GM23338 (cell line): ENCODE results near the gene COX20.

Source experiments
- CREB1 ChIP-seq: fragments of 250-450 bp; sonication (Bioruptor Pico); IDR thresholded peaks from 2 replicates; pipeline ENCODE4 v1.5.0; 2020; ENCODE audit warnings: low read depth, mild to moderate bottlenecking, moderate library complexity
- EZH2 ChIP-seq: fragments of 200-600 bp; sonication (generic); IDR thresholded peaks from one replicate; pipeline ENCODE4 v1.8.0; 2017; ENCODE audit warnings: antibody characterized with exemption, mild to moderate bottlenecking, low read depth; ENCODE audit not compliant: unreplicated experiment
- EZH2phosphoT487 ChIP-seq: fragments of 200-600 bp; sonication (generic); IDR thresholded peaks from one replicate; pipeline ENCODE4 v1.8.1; 2018; ENCODE audit warnings: antibody characterized with exemption; ENCODE audit not compliant: unreplicated experiment
- JUNB ChIP-seq: IDR thresholded peaks from one replicate; pipeline ENCODE4 v1.6.1; 2016; ENCODE audit warnings: antibody characterized with exemption; ENCODE audit not compliant: unreplicated experiment
- POLR2AphosphoS5 ChIP-seq: IDR thresholded peaks from 2 replicates; pipeline ENCODE4 v1.6.1; 2016; ENCODE audit warnings: antibody characterized with exemption, low read depth
- STAT1 ChIP-seq: IDR thresholded peaks from one replicate; pipeline ENCODE4 v1.6.1; 2016; ENCODE audit warnings: antibody characterized with exemption; ENCODE audit not compliant: unreplicated experiment
- ZNF114 ChIP-seq: fragments of 250-450 bp; sonication (Bioruptor Pico); IDR thresholded peaks from 2 replicates; pipeline ENCODE4 v1.5.0; 2020; ENCODE audit warnings: mild to moderate bottlenecking, moderate library complexity
- TF ChIP-seq, protein P1 (sequence below), 2 experiments: fragments of 200-600 bp in 1 of 2; sonication (generic) in 1 of 2; conservative IDR thresholded peaks; 2 replicates each; pipeline versions ENCODE4 v1.5.1 to v1.6.1; 2016 to 2017; ENCODE audit warnings: antibody characterized with exemption in 2 of 2, low read depth in 2 of 2, mild to moderate bottlenecking in 2 of 2, moderate library complexity in 1 of 2
- TF ChIP-seq, protein P2 (sequence below): IDR thresholded peaks from one replicate; pipeline ENCODE4 v1.6.1; 2018; ENCODE audit warnings: antibody characterized with exemption; ENCODE audit not compliant: unreplicated experiment
- TF ChIP-seq, protein P3 (sequence below): fragments of 250-450 bp; sonication (Bioruptor Pico); IDR thresholded peaks from 2 replicates; pipeline ENCODE4 v1.5.0; 2020; ENCODE audit warnings: mild to moderate bottlenecking, moderate library complexity
- TF ChIP-seq, protein P4 (sequence below): IDR thresholded peaks from 2 replicates; pipeline ENCODE4 v1.6.1; 2016; ENCODE audit warnings: antibody characterized with exemption

DNA sequence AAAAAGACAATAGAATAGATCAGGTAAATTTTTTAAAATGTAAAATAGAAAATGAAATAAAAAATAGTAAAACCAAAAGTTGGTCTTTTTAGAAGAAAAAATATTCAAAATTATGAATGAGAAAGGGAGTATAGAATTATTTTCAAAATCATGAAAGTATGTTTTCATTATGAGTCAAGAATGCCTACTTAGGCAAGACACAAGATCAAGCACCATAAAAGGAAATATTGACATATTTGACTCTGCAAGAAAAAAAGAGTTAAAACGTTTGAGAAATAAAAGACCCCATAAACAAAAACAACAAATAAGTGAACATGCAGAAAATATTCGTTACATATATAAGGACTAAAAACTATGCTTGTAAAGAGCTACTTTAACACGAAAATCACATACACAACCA lies 4.8 kb upstream of the COX20 start:
- TF ChIP-seq STAT1 (no peak), EZH2 (no peak), EZH2phosphoT487 (no peak), ZNF114 (CRISPR knock-in tag) (no peak), POLR2AphosphoS5 (no peak), CREB1 (CRISPR knock-in tag) (no peak), JUNB (no peak)
- TF ChIP-seq, protein P1, sequence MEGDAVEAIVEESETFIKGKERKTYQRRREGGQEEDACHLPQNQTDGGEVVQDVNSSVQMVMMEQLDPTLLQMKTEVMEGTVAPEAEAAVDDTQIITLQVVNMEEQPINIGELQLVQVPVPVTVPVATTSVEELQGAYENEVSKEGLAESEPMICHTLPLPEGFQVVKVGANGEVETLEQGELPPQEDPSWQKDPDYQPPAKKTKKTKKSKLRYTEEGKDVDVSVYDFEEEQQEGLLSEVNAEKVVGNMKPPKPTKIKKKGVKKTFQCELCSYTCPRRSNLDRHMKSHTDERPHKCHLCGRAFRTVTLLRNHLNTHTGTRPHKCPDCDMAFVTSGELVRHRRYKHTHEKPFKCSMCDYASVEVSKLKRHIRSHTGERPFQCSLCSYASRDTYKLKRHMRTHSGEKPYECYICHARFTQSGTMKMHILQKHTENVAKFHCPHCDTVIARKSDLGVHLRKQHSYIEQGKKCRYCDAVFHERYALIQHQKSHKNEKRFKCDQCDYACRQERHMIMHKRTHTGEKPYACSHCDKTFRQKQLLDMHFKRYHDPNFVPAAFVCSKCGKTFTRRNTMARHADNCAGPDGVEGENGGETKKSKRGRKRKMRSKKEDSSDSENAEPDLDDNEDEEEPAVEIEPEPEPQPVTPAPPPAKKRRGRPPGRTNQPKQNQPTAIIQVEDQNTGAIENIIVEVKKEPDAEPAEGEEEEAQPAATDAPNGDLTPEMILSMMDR (conservative IDR thresholded peaks at IDR 0.05; ENCODE audit: low read depth in 2 of 2), result no peak
- TF ChIP-seq, protein P2, sequence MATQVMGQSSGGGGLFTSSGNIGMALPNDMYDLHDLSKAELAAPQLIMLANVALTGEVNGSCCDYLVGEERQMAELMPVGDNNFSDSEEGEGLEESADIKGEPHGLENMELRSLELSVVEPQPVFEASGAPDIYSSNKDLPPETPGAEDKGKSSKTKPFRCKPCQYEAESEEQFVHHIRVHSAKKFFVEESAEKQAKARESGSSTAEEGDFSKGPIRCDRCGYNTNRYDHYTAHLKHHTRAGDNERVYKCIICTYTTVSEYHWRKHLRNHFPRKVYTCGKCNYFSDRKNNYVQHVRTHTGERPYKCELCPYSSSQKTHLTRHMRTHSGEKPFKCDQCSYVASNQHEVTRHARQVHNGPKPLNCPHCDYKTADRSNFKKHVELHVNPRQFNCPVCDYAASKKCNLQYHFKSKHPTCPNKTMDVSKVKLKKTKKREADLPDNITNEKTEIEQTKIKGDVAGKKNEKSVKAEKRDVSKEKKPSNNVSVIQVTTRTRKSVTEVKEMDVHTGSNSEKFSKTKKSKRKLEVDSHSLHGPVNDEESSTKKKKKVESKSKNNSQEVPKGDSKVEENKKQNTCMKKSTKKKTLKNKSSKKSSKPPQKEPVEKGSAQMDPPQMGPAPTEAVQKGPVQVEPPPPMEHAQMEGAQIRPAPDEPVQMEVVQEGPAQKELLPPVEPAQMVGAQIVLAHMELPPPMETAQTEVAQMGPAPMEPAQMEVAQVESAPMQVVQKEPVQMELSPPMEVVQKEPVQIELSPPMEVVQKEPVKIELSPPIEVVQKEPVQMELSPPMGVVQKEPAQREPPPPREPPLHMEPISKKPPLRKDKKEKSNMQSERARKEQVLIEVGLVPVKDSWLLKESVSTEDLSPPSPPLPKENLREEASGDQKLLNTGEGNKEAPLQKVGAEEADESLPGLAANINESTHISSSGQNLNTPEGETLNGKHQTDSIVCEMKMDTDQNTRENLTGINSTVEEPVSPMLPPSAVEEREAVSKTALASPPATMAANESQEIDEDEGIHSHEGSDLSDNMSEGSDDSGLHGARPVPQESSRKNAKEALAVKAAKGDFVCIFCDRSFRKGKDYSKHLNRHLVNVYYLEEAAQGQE, result no peak
- TF ChIP-seq, protein P3, sequence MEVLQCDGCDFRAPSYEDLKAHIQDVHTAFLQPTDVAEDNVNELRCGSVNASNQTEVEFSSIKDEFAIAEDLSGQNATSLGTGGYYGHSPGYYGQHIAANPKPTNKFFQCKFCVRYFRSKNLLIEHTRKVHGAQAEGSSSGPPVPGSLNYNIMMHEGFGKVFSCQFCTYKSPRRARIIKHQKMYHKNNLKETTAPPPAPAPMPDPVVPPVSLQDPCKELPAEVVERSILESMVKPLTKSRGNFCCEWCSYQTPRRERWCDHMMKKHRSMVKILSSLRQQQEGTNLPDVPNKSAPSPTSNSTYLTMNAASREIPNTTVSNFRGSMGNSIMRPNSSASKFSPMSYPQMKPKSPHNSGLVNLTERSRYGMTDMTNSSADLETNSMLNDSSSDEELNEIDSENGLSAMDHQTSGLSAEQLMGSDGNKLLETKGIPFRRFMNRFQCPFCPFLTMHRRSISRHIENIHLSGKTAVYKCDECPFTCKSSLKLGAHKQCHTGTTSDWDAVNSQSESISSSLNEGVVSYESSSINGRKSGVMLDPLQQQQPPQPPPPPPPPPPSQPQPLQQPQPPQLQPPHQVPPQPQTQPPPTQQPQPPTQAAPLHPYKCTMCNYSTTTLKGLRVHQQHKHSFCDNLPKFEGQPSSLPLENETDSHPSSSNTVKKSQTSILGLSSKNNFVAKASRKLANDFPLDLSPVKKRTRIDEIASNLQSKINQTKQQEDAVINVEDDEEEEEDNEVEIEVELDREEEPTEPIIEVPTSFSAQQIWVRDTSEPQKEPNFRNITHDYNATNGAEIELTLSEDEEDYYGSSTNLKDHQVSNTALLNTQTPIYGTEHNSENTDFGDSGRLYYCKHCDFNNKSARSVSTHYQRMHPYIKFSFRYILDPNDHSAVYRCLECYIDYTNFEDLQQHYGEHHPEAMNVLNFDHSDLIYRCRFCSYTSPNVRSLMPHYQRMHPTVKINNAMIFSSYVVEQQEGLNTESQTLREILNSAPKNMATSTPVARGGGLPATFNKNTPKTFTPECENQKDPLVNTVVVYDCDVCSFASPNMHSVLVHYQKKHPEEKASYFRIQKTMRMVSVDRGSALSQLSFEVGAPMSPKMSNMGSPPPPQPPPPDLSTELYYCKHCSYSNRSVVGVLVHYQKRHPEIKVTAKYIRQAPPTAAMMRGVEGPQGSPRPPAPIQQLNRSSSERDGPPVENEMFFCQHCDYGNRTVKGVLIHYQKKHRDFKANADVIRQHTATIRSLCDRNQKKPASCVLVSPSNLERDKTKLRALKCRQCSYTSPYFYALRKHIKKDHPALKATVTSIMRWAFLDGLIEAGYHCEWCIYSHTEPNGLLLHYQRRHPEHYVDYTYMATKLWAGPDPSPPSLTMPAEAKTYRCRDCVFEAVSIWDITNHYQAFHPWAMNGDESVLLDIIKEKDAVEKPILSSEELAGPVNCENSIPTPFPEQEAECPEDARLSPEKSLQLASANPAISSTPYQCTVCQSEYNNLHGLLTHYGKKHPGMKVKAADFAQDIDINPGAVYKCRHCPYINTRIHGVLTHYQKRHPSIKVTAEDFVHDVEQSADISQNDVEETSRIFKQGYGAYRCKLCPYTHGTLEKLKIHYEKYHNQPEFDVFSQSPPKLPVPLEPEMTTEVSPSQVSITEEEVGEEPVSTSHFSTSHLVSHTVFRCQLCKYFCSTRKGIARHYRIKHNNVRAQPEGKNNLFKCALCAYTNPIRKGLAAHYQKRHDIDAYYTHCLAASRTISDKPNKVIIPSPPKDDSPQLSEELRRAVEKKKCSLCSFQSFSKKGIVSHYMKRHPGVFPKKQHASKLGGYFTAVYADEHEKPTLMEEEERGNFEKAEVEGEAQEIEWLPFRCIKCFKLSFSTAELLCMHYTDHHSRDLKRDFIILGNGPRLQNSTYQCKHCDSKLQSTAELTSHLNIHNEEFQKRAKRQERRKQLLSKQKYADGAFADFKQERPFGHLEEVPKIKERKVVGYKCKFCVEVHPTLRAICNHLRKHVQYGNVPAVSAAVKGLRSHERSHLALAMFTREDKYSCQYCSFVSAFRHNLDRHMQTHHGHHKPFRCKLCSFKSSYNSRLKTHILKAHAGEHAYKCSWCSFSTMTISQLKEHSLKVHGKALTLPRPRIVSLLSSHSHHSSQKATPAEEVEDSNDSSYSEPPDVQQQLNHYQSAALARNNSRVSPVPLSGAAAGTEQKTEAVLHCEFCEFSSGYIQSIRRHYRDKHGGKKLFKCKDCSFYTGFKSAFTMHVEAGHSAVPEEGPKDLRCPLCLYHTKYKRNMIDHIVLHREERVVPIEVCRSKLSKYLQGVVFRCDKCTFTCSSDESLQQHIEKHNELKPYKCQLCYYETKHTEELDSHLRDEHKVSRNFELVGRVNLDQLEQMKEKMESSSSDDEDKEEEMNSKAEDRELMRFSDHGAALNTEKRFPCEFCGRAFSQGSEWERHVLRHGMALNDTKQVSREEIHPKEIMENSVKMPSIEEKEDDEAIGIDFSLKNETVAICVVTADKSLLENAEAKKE (CRISPR knock-in tag), result no peak
- TF ChIP-seq, protein P4, sequence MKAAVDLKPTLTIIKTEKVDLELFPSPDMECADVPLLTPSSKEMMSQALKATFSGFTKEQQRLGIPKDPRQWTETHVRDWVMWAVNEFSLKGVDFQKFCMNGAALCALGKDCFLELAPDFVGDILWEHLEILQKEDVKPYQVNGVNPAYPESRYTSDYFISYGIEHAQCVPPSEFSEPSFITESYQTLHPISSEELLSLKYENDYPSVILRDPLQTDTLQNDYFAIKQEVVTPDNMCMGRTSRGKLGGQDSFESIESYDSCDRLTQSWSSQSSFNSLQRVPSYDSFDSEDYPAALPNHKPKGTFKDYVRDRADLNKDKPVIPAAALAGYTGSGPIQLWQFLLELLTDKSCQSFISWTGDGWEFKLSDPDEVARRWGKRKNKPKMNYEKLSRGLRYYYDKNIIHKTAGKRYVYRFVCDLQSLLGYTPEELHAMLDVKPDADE, result no peak
